ENCODE data around the gene CABCOCO1. TPM values are rescaled to one million over a fixed set of nuclear protein-coding genes. Genes with fewer than 3 reads are reported as not detected.

Gene CABCOCO1
- total RNA-seq, 1 donor from 2014 or later: 0.30 TPM

- Mint-ChIP-seq H3K9me3 (peaks cover 1% of the 10 kb centered on the region), H3K27me3 (ENCODE audit: low read depth) (no peaks in the 10 kb centered on the region), H3K4me3 (no peak overlapping the region), H3K27ac (ENCODE audit: unreplicated experiment) (no peak overlapping the region), H3K4me1 (no peaks in the 10 kb centered on the region), H3K36me3 (ENCODE audit: low read depth) (no peaks in the 10 kb centered on the region)
- no peak for TF ChIP-seq CTCF (conservative IDR thresholded peaks at IDR 0.05)
- DNase-seq (ENCODE audit: low read depth, low spot score): no peak
Measured at GRCh38 chr10:61779276-61779675, 116.5 kb downstream of the CABCOCO1 start.

- no peaks in the 10 kb centered on the region for H3K27me3 Mint-ChIP-seq (ENCODE audit: low read depth)
- no peaks in the 10 kb centered on the region for H3K36me3 Mint-ChIP-seq (ENCODE audit: low read depth)
- no peaks in the 10 kb centered on the region for H3K4me1 Mint-ChIP-seq
- H3K9me3 Mint-ChIP-seq: no peaks in the 10 kb centered on the region
- H3K27ac Mint-ChIP-seq (ENCODE audit: unreplicated experiment): no peak overlapping the region
- TF ChIP-seq CTCF (conservative IDR thresholded peaks at IDR 0.05): no peak
- H3K4me3 Mint-ChIP-seq: no peak overlapping the region
- DNase-seq (ENCODE audit: low read depth, low spot score): no peak
Measured at GRCh38 chr10:61779950-61780659, 117.4 kb downstream of the CABCOCO1 start.

GRCh38 chr10:61780732-61781131 is 118.0 kb downstream of the CABCOCO1 start:
- no peaks in the 10 kb centered on the region for H3K36me3 Mint-ChIP-seq (ENCODE audit: low read depth)
- no peaks in the 10 kb centered on the region for H3K27me3 Mint-ChIP-seq (ENCODE audit: low read depth)
- H3K4me1 Mint-ChIP-seq: no peaks in the 10 kb centered on the region
- TF ChIP-seq CTCF (conservative IDR thresholded peaks at IDR 0.05): no peak
- DNase-seq (ENCODE audit: low read depth, low spot score): no peak
- H3K9me3 Mint-ChIP-seq: no peaks in the 10 kb centered on the region
- no peak overlapping the region for H3K4me3 Mint-ChIP-seq
- H3K27ac Mint-ChIP-seq (ENCODE audit: unreplicated experiment): no peak overlapping the region

- no peak overlapping the region for H3K27ac Mint-ChIP-seq (ENCODE audit: unreplicated experiment)
- H3K4me1 Mint-ChIP-seq: no peaks in the 10 kb centered on the region
- no peak overlapping the region for H3K4me3 Mint-ChIP-seq
- TF ChIP-seq CTCF (conservative IDR thresholded peaks at IDR 0.05): no peak
- no peaks in the 10 kb centered on the region for H3K9me3 Mint-ChIP-seq
- H3K36me3 Mint-ChIP-seq (ENCODE audit: low read depth): no peaks in the 10 kb centered on the region
- no peaks in the 10 kb centered on the region for H3K27me3 Mint-ChIP-seq (ENCODE audit: low read depth)
- DNase-seq (ENCODE audit: low read depth, low spot score): no peak
Measured at GRCh38 chr10:61781969-61782403, 119.3 kb downstream of the CABCOCO1 start.

GRCh38 chr10:61784354-61785133 is 121.8 kb downstream of the CABCOCO1 start:
- no peak overlapping the region for H3K4me3 Mint-ChIP-seq
- no peaks in the 10 kb centered on the region for H3K36me3 Mint-ChIP-seq (ENCODE audit: low read depth)
- TF ChIP-seq CTCF (conservative IDR thresholded peaks at IDR 0.05): no peak
- DNase-seq (ENCODE audit: low read depth, low spot score): no peak
- no peaks in the 10 kb centered on the region for H3K9me3 Mint-ChIP-seq
- H3K27ac Mint-ChIP-seq (ENCODE audit: unreplicated experiment): no peak overlapping the region
- no peaks in the 10 kb centered on the region for H3K4me1 Mint-ChIP-seq
- H3K27me3 Mint-ChIP-seq (ENCODE audit: low read depth): no peaks in the 10 kb centered on the region

Measured in neural crest cell (in vitro differentiated cells).